Activated CD8-positive, alpha-beta memory T cell treated with anti-CD3 and anti-CD28 coated beads, Interleukin-2, amount 50 U/mL, for 1 hour (primary cell): Measurements from ENCODE around the gene GRID1.
A peak's percentile ranks its signal among the peaks of the same experiment; 100 is the strongest.

Experiments
- DNase-seq: peaks from one replicate; pipeline ENCODE4 v3.0.0-alpha.2; 2020; ENCODE audit errors: extremely low read depth

GRID1 gene

GRCh38 chr10:86366033-86366901 is at the start of gene GRID1:
Gene GRID1, minus strand, starts transcription at chr10:86366795.
- no peak for DNase-seq

DNA sequence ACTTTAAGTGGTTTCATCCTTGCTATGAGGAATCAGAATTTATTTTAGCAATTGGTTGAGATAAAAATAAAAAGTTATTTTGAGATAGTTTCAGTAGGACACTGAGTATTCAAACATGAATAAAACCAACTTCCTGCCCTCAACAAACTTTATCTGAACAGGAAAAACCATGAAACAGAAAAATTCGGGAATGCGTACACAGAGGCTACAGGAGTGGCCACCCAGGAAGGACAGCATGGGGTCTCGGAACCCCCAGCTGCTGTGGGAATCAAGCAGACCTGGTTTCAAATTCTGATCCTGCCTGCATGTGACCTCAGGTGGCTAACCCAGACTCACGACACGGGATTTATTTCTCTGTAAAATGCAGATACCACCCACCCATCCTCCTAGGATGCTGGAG is 49.0 kb upstream of the GRID1 start:
- no peak for DNase-seq

- DNase-seq, result no peak
These were observed 48.5 kb upstream of the GRID1 start for GRCh38 chr10:86415116-86415515.

DNA sequence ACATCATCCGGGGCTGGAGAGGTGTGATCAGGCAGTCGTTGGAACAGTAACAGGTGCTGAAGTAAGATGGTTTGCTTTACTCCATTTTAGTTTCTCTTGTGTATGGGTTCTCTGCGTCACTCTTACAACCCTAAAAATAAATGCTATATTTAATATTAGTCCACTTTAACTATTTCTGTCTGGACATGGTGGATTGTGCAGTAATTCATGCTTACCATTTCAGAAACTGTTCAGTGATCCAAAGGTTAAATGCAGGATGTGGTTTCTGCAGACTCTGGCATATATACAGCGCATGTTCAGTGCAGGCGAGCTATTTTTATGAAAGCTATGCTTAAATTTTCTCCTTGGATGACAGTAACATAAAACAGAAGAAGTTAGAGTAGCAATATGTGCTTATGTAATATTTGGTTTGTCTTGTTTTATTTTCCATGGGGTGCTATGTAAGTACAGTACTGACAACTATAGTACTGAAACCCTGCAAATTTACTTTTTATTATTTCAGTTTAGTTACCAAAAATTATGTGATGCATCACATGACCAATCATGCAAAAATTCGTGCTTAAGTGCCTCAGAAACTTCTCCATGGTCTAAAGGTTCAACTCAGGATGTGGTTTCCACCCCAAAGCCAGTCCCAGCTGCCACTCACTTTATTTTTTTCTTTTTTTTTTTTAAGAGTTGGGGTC is 46.6 kb upstream of the GRID1 start:
- DNase-seq, result no peak

DNA sequence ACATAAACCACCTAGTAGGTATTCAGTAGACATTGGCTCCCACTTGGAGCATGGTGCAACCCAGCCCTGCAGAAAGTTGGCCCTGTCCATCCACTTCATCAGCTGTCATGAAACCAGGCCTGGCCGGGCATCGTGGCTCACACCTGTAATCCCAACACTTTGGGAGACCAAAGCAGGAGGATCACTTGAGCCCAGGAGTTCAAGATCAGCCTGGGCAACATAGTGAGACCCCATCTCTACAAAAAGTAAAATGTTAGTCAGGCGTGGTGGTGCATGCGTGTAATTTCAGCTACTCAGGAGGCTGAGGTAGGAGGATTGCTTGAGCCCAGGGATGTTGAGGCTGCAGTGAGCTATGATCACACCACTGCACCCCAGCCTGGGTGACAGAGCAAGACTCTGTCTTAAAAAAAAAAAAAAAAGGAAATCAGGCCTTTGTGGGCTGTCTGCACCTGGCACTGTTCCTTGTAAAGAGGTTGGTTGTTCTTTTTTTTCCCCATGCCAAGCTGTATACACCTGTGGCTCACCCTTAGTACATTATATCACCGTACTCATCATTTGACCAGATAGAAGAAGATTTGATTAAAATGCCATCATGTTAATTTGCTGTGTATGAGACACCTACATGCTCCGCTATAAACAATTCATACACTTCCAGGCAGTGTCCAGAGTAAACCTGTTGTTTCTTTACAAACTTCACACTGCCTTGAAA is 45.4 kb upstream of the GRID1 start:
- DNase-seq, result no peak

GRCh38 chr10:86411281-86411841 is 44.8 kb upstream of the GRID1 start:
- no peak for DNase-seq

GRCh38 chr10:86410542-86411124 is 44.0 kb upstream of the GRID1 start:
- no peak for DNase-seq

- no peak for DNase-seq
These were observed 42.6 kb upstream of the GRID1 start for GRCh38 chr10:86409183-86409582.

GRCh38 chr10:86403183-86403797 is 36.7 kb upstream of the GRID1 start:
- DNase-seq, result no peak

DNA sequence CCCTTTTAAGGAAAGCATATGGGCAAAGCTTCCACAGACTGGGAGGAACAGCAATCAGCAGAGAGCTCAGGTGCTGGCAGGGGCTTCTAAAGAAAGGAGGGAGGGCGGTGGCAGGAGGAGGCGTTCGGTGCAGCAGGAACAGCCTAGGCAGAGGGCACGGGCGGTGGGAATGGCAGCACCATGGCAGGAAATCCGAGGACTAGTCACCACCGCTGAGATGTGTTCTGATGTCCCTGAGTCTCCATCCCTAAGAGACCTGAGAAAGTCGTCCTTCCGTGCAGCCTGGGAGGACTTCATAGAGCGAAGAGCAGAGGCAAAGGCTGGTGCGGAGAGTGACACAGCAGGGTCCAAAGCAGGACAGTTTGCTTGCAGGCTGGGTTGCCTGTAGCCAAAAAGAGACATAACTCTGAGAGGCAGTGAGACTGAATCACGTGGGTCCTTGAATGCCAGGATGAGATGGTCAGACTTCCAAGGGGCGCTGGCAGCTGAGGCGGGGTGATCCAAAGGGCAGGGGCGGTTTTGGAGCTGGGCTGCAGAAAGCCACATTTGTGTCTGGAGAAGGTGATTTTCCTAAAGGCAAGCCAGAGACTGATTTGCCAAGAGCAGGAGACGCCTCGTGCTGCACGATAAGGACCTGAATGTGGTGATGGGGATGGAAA is 35.8 kb upstream of the GRID1 start:
- DNase-seq, result no peak

GRCh38 chr10:86401588-86402282 is 35.1 kb upstream of the GRID1 start:
- no peak for DNase-seq

DNA sequence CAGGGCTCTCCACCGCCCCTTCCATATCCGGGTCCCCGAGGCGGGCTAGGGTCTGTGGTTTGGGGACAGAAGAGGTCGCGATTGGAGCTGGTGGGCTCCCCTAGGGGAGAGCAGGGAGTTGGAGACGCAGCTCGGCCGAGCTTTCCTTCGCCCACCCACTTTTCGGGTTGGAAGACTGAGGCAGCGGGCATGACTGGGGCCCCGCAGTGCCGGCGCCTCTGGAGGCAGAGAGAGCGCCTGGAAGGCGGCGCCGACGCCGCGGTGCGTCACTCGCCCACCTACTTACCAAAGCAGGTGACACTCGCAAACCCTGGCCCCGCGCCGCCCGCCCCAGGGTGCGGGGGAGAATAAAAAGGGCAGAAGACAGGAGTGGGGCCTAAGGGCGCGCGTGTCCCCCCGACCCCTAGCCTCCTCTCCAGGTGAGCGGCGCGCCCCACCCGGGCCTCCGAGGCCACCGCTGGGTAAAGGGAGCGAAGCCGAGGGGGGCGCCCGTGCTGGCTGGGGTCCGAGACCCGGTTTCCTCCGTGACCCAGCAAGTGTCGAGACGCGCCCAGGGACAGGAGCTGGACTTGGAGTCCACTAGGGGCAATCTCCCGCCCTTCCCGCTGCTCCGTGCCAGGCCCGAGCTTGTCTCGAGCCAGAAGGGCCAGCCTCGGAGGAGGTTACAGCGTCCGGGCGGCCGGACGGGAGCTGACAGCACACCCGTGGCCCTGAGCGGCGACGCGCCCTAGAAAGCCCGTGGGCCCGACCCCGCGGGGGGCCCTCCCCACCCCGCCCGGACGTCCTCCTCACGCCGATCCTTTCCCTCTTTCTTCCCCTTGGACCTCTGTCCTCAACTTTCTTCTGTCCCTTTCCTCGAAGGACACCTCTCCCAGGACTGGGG is 34.4 kb upstream of the GRID1 start:
- no peak for DNase-seq

GRCh38 chr10:86399879-86400704 is 33.5 kb upstream of the GRID1 start:
- peak; percentile 87 for DNase-seq

DNA sequence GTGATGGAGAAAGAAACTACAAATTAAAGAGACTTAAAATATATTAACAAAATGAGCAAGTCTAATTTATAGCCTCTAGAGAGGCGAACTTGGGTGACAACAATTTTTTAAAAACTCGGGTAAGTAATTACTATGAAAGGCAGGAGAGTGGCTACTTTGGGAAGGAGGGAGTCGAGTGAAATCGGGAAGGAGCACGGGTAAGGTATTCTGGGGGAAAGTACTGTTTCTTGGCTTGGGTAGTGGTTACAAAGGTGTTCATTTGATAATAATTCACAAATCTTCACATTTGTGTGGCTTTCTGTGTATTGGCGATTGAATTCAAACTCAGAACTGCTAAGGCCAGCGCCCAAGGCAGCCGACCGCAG is 32.9 kb upstream of the GRID1 start:
- no peak for DNase-seq

GRCh38 chr10:86397120-86397519 is 30.5 kb upstream of the GRID1 start:
- no peak for DNase-seq

DNA sequence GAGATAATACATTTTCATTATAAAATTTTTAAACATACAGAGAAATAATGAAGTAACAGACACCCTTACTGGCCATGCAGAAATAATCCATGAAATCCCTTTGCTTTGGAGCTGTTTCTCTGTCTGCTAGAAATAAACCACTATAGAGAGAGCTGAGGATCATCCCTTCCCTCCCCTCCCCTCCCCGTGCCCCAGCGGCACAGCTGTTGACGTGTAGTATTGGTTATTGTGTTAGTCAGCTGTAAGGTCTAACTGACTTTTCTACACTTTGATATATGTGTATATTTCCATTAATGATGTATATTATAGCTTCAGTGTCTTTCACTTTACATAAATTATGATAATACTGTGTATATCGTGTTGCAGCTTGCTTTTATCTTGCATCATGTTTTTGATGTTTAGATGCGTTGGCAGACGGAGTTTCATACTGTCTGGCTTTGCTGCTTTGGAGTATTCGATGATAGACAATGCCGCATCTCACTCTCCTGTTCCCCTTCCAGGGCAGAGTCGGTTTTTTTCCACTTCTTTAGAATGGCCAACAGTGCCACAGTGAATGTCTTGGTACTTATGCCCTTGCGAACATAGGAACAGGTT is 27.4 kb upstream of the GRID1 start:
- DNase-seq, result no peak

DNA sequence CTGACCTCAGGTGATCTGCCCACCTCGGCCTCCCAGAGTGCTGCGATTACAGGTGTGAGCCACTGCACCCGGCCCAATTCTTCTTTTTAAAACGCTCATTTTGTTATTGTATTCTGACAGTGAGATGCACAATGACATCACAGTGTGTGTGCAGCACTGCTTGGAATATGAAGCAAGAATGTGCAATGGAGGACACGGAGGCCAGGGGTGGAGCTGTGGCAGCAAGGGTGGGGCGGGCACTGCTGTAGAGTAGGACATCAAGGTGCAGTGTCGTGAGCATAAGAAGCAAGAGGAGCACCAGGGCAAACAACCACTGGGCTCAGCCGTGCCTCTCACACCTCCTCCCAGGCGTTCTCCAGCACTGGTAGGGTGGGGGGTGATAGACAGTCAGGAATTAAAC is 26.8 kb upstream of the GRID1 start:
- DNase-seq, result no peak

DNA sequence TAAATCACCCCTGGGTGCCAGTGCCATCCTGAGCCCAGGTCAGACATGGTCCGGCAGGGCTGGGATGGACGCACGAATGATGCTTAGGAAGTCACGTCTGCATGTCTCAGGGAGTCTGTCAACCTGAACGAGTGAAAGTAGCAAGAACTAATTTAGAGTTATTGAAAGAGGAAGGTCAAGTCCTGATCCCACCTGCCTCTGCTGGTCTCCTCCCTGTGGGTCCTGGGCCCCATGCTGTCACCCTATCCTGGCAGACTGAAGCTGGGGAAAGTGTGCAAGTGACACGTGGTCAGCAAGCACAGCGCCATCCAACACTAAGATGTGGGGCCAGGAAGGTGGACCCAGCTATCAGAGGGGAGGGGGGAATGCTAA is 26.1 kb upstream of the GRID1 start:
- DNase-seq, result no peak
